GM10266 (cell line): Measurements from ENCODE around the gene UGT1A8.

Experiments used
- DNase-seq: peaks from one replicate; pipeline ENCODE4 v3.0.0; 2012; ENCODE audit errors: extremely low spot score
- CTCF ChIP-seq: IDR thresholded peaks from 2 replicates; pipeline ENCODE4 v1.5.1; 2012; ENCODE audit warnings: mild to moderate bottlenecking, low read depth; ENCODE audit not compliant: control insufficient read depth, insufficient read depth; ENCODE audit errors: missing control alignments

UGT1A8 gene

GRCh38 chr2:233799087-233799665 is 181.7 kb downstream of the UGT1A8 start:
- no peak for DNase-seq

GRCh38 chr2:233799716-233800115 is 182.3 kb downstream of the UGT1A8 start:
- no peak for DNase-seq

More at GRCh38 chr2:233799087-233799665, 181.7 kb downstream of the UGT1A8 start:
- TF ChIP-seq CTCF = no peak

GRCh38 chr2:233800208-233800607 is 182.8 kb downstream of the UGT1A8 start:
- no peak for TF ChIP-seq CTCF
- no peak for DNase-seq

More at GRCh38 chr2:233799716-233800115, 182.3 kb downstream of the UGT1A8 start:
- no peak for TF ChIP-seq CTCF

- TF ChIP-seq CTCF = no peak
- DNase-seq = no peak
Measured at GRCh38 chr2:233801357-233802131, 184.1 kb downstream of the UGT1A8 start.

GRCh38 chr2:233802132-233802815 is 184.8 kb downstream of the UGT1A8 start:
- DNase-seq = no peak
- no peak for TF ChIP-seq CTCF

GRCh38 chr2:233803292-233803911 is 186.0 kb downstream of the UGT1A8 start:
- DNase-seq = no peak
- TF ChIP-seq CTCF = no peak

- no peak for DNase-seq
- TF ChIP-seq CTCF = no peak
Measured at GRCh38 chr2:233803994-233804393, 186.6 kb downstream of the UGT1A8 start.
